NCI-H2107 (cell line): Measurements from ENCODE around the gene PRKAA2.
"Not testable (repeated sequence)": the region's sequence is repeated elsewhere in the genome, so short reads cannot be mapped to it uniquely, and the experiment has no call there.

ENCODE experiments used
- DNase-seq: peaks from one replicate; lab custom pipeline; 2025; lab: John Stamatoyannopoulos, UW

The PRKAA2 gene

DNA sequence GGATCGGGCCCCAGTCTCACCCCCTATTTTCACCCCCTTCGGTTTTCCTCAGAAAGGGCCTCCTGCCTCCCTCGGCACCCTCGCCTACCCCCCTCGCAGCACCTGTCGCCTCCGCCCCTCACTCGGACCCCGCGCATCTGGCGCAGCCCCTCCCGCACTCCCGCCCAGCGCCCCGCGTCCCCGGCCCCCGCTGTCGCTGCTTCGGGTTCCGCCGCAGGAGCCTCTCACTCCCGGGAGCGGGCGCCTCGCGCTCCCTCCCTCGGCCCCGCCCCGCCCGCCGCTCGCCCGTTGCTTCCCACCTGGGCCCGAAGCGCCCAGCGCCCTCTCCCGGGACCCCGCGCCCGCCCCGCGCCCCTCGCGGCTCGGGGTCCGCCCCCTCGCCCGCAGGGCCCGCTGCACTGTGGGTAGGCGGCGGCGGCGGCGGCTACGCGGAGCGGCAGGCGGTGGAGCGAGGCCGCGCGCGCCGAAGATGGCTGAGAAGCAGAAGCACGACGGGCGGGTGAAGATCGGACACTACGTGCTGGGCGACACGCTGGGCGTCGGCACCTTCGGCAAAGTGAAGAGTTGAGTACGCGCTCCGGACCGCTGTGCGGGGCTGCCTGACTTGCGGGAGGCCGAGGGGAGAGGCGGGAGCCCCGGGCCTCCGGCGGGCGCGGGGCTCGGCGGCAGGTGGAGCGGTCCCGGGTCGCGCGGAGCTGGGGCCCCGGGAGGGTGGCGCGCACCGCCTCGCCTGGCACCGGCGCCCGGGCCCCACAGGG is at the start of gene PRKAA2:
TSS of gene PRKAA2 (plus strand) at position 396 of the 758 bp plus-strand sequence. CDS start at position 470, 74 bp downstream.
- peak; percentile 40 for DNase-seq

DNA sequence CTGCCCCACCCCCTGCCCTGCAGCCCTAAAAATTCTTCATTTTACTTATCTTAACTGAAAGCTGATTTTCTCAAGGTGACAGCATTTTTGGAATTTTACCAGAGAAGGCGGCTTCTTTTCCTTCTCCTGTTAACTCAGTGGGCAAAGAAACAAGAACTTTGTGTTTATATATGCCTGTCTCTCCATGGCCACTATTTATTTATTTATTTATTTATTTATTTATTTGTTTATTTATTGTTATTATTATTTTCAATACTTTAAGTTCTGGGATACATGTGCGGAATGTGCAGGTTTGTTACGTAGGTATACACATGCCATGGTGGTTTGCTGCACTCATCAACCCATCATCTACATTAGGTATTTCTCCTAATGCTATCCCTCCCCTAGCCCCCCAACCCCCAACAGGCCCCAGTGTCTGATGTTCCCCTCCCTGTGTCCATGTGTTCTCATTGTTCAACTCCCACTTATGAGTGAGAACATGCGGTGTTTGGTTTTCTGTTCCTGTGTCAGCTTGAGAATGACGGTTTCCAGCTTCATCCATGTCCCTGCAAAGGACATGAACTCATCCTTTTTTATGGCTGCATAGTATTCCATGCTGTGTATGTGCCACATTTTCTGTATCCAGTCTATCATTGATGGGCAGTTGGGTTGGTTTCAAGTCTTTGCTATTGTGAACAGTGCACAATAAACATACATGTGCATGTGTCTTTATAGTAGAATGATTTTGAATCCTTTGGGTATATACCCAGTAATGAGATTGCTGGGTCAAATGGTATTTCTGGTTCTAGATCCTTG is 49.5 kb upstream of the PRKAA2 start:
- not testable (repeated sequence) for DNase-seq

GRCh38 chr1:56610097-56610496 is 35.0 kb upstream of the PRKAA2 start:
- DNase-seq, result not testable (repeated sequence)

GRCh38 chr1:56610770-56611169 is 34.3 kb upstream of the PRKAA2 start:
- not testable (repeated sequence) for DNase-seq

DNA sequence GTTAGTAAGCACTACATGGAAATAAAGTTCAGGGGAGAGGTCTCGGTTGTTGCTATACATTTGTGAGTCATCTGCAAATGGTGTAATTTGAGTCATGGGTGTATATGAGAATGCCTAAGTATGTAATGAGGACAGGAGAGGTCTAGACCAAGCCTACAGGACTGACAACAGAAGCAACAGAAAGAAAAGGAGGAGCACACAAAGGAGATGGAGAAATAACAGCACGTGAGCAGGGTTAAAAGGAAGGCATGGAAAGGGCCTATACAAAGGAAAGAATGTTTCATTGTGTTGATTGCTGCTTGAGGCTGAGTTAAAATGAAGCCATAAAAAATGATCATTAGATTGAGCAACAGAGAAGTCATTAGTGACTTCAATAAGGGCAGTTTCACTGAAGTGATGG is 28.0 kb upstream of the PRKAA2 start:
- DNase-seq, result no peak

- no peak for DNase-seq
Observed at GRCh38 chr1:56625819-56626440, 19.2 kb upstream of the PRKAA2 start.

DNA sequence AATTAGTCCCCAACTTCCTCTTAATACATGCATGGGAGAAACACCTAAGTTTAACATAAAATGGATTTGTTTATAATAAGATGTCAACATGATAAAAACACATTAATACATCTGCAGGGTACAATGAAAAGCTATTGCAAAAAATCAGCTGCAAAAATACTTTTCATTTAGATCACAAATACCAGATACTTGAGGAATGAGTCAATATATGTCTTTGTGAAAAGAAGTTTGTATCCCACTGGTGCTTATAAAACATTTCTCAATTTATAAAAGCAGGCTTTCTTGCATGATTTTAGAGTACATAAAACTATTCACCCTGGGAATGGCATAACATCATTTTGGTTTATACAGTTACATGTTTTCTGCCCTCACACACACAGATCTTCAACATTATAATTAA is 18.6 kb upstream of the PRKAA2 start:
- DNase-seq, result no peak

GRCh38 chr1:56627019-56627635 is 18.0 kb upstream of the PRKAA2 start:
- DNase-seq, result no peak

- no peak for DNase-seq
Observed at GRCh38 chr1:56627636-56628039, 17.5 kb upstream of the PRKAA2 start.

GRCh38 chr1:56630786-56631185 is 14.3 kb upstream of the PRKAA2 start:
- no peak for DNase-seq

DNA sequence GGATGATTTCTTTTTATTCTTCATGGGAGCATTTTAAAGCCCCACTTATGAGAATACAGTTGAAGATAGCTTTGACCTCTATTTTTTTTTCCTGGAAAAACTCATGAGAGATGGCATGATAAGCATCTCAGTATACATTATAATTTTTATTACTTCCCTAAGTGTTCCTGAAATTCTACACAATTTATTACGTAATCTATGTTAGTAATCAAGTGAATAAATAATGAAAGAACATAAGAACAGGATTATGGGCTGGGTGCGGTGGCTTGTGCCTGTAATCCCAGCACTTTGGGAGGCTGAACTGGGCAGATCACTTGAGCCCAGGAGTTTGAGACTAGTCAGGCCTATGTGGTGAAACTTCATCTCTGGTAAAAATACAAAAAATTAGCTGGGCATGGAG is 13.2 kb upstream of the PRKAA2 start:
- no peak for DNase-seq

GRCh38 chr1:56634981-56635380 is 10.1 kb upstream of the PRKAA2 start:
- no peak for DNase-seq

- no peak for DNase-seq
Observed at GRCh38 chr1:56638248-56638647, 6.9 kb upstream of the PRKAA2 start.

GRCh38 chr1:56639211-56639610 is 5.9 kb upstream of the PRKAA2 start:
- DNase-seq, result no peak

GRCh38 chr1:56643661-56644060 is 1.5 kb upstream of the PRKAA2 start:
- no peak for DNase-seq

GRCh38 chr1:56644064-56644918 is 823 bp upstream of the PRKAA2 start:
- no peak for DNase-seq

DNA sequence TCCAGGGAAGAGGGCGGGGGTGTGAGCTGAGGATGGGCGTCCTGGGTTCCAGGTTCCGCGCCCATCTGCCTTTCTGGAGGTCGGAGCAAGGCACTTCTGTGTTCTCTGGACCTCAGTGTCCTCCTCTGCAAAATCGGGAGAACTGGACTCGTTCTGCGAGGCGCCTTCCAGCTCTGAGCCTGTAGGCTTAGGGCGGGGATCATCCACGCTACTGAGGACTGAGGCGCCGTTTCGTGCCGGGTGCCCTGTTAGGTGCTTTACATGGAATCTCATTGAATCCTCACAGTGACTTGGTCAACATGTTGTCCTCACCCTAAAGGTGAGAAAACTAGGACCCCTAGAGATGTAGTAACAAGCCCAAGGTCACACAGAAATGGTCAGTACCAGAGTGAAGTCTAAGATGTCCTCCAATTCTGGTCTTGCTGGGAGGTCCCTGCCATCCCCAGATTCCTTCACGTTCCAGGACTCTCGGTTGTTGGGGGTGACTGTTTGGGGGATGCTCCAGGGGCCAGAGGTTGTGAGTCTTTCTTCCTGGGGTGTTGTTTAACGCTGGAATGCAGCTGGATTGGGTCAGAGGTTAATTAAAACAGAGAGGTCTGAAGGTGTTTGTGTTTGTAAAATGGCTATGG is 677 bp downstream of the PRKAA2 start:
- peak; percentile 24 for DNase-seq

GRCh38 chr1:56646611-56647010 is 1.5 kb downstream of the PRKAA2 start:
- no peak for DNase-seq

DNA sequence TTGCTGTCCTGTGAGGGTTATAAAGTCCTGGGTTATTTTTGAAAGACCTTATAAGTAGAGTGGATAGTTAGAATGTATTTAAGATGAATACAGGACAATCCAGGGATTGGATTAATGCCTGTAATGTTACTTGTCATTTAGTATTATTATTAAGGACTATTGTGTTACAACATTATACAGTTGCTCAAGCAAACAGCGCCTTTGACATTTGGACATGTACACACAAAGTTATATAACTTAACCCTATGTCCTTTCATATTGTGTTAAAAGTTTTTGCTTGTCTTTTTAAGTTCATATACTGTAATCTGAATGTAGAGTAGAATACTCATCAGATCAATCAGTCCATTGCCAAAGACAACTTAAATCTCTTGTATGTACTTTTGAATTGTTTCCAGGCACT is 2.0 kb downstream of the PRKAA2 start:
- no peak for DNase-seq

DNA sequence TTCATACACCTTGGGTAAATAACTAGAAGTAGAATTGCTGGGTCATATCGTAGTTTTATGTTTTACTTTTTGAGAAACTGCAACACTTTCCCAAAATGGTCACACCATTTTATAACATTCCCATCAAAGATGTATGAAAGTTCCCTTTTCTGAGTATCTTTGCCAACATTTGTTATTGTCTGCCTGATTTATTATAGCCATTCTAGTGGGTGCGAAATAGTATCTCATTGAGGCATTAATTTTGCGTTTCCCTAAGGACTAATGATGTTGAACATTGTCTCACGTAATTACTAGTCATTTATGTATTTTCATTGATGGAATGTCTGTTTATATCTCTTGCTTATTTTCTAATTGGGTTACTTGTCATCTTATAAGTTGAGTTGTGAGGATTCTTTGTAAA is 3.4 kb downstream of the PRKAA2 start:
- DNase-seq, result no peak
